ENCODE results near the gene RHOBTB3. TPM values are rescaled to one million over a fixed set of nuclear protein-coding genes. Genes with fewer than 3 reads are reported as not detected.

The RHOBTB3 gene
- total RNA-seq, 1 donor, result 314 TPM

DNA sequence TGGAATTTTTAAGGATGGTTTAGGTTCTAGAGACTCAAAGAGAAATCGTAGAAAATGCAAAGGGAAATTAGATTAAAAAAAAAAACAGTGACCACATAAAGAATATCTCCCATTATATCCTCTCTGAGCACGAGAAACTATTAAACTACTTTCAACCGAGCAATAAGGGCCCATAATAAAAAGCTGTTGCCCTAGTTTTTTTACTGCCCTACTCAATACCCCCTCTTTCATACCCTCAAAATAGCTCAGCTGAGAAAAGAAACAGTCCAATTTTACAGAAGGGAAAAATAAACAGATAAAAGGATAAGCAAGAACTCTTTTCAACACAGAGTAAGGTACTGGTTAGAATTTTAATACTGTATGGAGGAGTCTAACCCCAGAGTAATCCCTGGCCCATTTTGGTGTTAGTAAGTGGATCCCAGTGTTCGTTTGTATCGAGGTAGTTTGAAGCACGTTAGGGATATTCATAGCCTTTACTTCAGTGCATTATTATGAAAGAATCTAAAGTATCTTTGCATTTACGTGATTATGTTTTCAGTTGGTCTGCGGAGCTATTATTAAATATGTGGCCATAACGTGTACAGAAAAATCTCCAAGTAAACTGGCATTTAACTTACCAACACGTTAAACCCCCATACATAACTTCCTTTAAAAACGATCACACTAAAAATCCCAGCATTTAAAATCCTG, 980 bp upstream of the RHOBTB3 start:
- DNase-seq (ENCODE audit: insufficient read length, low spot score, missing footprints), result no peak
- H3K79me2 ChIP-seq (ENCODE audit: insufficient read depth, low read length), result peaks cover 41% of the 10 kb centered on the region
- H3K4me1 ChIP-seq (ENCODE audit: insufficient read depth, low read length), result peaks cover 65% of the 10 kb centered on the region

DNA sequence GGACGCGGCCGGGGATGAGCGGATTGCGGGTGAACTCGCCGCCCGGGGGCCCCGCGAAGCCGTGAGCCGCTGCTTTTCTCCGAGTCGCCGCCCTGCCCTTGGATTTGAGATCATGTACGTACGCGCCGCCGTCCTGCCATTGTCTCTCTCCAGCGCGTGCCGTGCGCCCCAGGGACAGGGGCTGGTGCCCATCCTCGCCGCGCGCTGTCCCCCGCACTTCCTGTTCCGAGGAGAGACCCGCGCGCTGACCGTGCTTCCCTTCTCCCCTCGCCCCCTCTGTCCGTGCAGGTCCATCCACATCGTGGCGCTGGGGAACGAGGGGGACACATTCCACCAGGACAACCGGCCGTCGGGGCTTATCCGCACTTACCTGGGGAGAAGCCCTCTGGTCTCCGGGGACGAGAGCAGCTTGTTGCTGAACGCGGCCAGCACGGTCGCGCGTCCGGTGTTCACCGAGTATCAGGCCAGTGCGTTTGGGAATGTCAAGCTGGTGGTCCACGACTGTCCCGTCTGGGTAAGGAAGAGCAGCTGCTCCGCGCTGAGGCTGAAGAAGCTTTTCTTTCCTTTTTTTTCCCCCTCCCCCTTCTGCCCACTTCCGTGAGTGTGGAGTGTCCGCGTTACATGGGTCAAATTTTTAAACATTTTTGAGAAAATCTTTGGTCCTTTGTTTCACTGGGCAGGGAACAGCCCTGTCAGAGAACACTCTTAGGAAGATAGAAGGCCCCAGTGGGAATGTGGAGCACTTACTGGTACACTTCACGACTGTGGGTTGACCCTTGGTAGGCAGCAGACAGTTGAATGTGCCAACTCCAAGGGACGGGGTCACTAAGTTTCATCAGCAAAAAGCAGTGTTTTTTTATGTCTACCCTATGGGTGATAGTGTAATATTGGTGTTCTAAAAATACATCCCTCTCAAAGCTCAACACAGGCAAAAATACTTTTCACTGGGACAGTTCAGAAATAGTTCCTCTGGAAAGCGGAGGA, 727 bp downstream of the RHOBTB3 start:
- peaks cover 64% of the 10 kb centered on the region for H3K4me1 ChIP-seq (ENCODE audit: insufficient read depth, low read length)
- TF ChIP-seq, protein P1, sequence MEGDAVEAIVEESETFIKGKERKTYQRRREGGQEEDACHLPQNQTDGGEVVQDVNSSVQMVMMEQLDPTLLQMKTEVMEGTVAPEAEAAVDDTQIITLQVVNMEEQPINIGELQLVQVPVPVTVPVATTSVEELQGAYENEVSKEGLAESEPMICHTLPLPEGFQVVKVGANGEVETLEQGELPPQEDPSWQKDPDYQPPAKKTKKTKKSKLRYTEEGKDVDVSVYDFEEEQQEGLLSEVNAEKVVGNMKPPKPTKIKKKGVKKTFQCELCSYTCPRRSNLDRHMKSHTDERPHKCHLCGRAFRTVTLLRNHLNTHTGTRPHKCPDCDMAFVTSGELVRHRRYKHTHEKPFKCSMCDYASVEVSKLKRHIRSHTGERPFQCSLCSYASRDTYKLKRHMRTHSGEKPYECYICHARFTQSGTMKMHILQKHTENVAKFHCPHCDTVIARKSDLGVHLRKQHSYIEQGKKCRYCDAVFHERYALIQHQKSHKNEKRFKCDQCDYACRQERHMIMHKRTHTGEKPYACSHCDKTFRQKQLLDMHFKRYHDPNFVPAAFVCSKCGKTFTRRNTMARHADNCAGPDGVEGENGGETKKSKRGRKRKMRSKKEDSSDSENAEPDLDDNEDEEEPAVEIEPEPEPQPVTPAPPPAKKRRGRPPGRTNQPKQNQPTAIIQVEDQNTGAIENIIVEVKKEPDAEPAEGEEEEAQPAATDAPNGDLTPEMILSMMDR (IDR thresholded peaks at IDR 0.05; ENCODE audit: extremely low read depth, low read depth, low read length), result no peak
- H2AFZ ChIP-seq (ENCODE audit: low read length), result peak overlapping the region; percentile 72
- peak overlapping the region; percentile 94 for H3K4me3 ChIP-seq (ENCODE audit: insufficient read depth, low read length)
- peak overlapping the region; percentile 77 for H3K4me2 ChIP-seq (ENCODE audit: insufficient read depth, low read length)
- peaks cover 7% of the 10 kb centered on the region for H3K36me3 ChIP-seq (ENCODE audit: insufficient read depth, low read length)
- DNase-seq (ENCODE audit: insufficient read length, low spot score, missing footprints), result peak; percentile 75
- no peaks in the 10 kb centered on the region for H4K20me1 ChIP-seq (ENCODE audit: insufficient read depth, low read length)
- no peaks in the 10 kb centered on the region for H3K27me3 ChIP-seq (ENCODE audit: insufficient read depth, low read length)
- no peaks in the 10 kb centered on the region for H3K9me3 ChIP-seq (ENCODE audit: low read depth, low read length)
- H3K27ac ChIP-seq (ENCODE audit: low read depth, low read length), result peak overlapping the region; percentile 87
- peaks cover 56% of the 10 kb centered on the region for H3K79me2 ChIP-seq (ENCODE audit: insufficient read depth, low read length)

More for the DNA sequence above, 980 bp upstream of the RHOBTB3 start:
- TF ChIP-seq, protein P1 (IDR thresholded peaks at IDR 0.05; ENCODE audit: extremely low read depth, low read depth, low read length), result no peak
- Histone ChIP-seq H4K20me1 (ENCODE audit: insufficient read depth, low read length) (no peaks in the 10 kb centered on the region), H3K4me3 (ENCODE audit: insufficient read depth, low read length) (peak overlapping the region; percentile 94), H3K36me3 (ENCODE audit: insufficient read depth, low read length) (no peaks in the 10 kb centered on the region), H3K27me3 (ENCODE audit: insufficient read depth, low read length) (no peaks in the 10 kb centered on the region), H3K4me2 (ENCODE audit: insufficient read depth, low read length) (peak overlapping the region; percentile 77), H2AFZ (ENCODE audit: low read length) (peak overlapping the region; percentile 60), H3K9me3 (ENCODE audit: low read depth, low read length) (no peaks in the 10 kb centered on the region), H3K27ac (ENCODE audit: low read depth, low read length) (peak overlapping the region; percentile 87)

DNA sequence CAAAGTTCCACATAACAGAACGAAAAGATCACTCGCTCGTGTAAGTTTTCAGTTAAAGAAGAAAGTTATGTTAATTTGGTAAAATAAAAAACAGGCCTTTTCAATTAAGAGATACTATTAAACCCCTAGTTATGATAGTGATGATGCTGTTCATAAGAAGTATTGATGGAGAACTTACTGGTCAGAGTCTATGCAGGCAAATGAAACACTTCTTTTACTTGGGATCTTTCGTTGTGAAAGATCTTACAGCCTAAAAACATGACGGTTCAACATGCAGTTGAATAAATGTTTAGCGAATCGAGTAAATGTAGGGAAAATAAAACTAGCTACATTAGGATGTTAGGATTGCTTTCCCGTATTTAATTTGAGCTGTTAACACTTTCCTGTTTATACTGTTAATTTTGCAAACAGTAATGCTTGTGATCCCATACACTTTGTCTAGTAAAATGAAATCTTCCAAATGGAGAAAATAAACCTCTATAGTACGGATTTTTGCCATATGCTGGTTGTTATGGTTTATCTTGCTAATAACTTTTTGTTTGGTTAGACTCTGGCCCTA, 2.0 kb downstream of the RHOBTB3 start:
- Histone ChIP-seq H3K27ac (ENCODE audit: low read depth, low read length) (peak overlapping the region; percentile 87), H4K20me1 (ENCODE audit: insufficient read depth, low read length) (no peaks in the 10 kb centered on the region), H3K9me3 (ENCODE audit: low read depth, low read length) (no peaks in the 10 kb centered on the region), H2AFZ (ENCODE audit: low read length) (no peak overlapping the region), H3K79me2 (ENCODE audit: insufficient read depth, low read length) (peaks cover 69% of the 10 kb centered on the region), H3K27me3 (ENCODE audit: insufficient read depth, low read length) (no peaks in the 10 kb centered on the region), H3K4me3 (ENCODE audit: insufficient read depth, low read length) (peak overlapping the region; percentile 94), H3K36me3 (ENCODE audit: insufficient read depth, low read length) (peaks cover 19% of the 10 kb centered on the region), H3K4me1 (ENCODE audit: insufficient read depth, low read length) (peaks cover 57% of the 10 kb centered on the region), H3K4me2 (ENCODE audit: insufficient read depth, low read length) (peak overlapping the region; percentile 77)
- TF ChIP-seq, protein P1 (IDR thresholded peaks at IDR 0.05; ENCODE audit: extremely low read depth, low read depth, low read length), result no peak
- DNase-seq (ENCODE audit: insufficient read length, low spot score, missing footprints), result no peak

Data from osteoblast (primary cell).